GM21528 (cell line): Measurements from ENCODE around the gene GYS1.

Source experiments
- ATAC-seq: cut with Tn5 transposase; IDR thresholded peaks from one replicate; pipeline ENCODE4 v1.9.1; 2021; ENCODE audit warnings: mild to moderate bottlenecking, moderate library complexity; ENCODE audit not compliant: unreplicated experiment, low FRiP score

GYS1 gene

GRCh38 chr19:48991011-48991609, 2.0 kb downstream of the GYS1 start:
- ATAC-seq = no peak

DNA sequence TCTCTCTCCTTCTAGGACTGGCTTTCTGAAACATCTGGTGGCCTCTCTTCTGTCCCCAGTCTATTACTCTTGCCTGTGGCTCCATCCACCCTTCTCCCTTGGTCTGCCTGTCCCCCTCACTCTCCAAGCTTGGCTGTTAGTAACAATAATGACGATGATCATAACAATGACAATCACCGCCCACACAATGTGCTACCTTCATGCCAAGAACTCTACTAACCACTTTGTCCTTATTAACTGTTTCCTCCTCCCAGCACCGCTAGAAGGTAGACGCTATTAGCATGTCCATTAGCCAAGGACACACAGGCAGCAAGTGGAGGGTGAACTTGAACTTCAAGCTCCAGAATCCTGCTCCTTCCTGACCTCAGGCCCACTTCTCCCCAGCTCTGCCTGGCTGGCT, 2.7 kb downstream of the GYS1 start:
- no peak for ATAC-seq

DNA sequence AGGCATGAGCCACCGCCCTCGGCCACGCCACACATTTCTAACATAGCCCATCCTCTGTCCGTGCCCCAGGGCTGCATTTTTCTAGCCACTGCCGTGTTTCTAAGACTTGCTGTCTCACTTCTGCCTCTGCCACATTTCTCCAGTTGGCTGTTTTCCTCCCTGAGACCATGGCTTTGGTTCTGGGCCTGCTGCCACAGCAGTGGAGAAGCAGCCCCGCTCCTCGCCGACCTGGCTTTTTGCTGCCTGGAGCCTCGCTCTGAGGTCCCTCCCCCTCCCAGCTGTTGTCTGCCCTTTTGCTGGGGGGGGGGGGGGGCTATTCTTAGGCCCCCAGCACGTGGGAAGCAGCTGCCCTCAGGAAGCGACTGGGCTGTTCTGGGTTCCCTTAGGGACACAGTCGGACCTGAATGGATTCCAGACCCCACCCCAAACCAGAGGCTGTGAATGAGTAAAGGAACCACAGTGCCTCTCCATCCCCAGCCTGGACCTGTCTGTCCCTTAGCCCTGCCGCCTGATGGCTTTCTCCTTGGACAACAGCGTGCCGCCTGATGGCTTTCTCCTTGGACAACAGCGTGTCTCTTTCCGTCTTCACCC, 3.3 kb downstream of the GYS1 start:
- no peak for ATAC-seq

- ATAC-seq = no peak
Observed at GRCh38 chr19:48988860-48989259, 4.2 kb downstream of the GYS1 start.

- no peak for ATAC-seq
Observed at GRCh38 chr19:48988286-48988685, 4.8 kb downstream of the GYS1 start.

- ATAC-seq = no peak
Observed at GRCh38 chr19:48987323-48987722, 5.8 kb downstream of the GYS1 start.

DNA sequence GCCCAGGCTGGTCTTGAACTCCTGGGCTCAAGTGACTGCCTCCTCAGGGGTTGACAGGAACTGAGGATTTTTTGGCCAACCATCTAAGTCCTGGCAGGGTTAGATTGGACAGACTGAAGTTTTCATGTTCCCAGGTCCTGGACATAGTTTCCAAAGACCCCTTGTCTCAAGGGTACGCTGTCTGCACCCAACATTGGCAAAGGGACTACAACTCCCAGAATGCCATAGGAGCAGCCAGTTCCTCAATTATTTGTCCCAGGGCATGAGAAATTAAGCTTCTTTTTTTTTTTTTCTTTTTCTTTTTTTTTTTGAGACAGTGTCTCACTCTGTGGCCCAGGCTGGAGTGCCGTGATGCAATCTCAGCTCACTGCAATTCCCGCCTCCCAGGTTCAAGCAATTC, 6.9 kb downstream of the GYS1 start:
- no peak for ATAC-seq

DNA sequence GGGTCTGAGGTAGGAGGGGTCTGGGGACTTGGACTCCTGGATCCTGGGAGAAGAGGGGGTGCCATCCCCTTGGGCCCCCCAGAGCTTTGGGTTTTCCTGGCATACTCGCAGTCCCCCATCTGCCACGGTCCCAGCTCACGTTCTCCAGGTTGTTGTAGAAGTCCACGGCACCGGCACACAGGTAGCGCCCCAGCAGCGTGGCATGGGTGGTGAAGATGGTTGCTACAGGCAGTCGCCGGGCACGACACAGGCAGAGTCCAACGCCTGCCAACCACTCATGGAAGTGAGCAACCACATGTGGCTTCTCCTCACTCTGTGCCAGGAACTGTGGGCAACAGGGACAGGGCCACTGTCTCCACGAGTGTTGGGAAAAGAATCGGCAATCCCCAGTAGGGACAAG, 7.4 kb downstream of the GYS1 start:
- no peak for ATAC-seq

DNA sequence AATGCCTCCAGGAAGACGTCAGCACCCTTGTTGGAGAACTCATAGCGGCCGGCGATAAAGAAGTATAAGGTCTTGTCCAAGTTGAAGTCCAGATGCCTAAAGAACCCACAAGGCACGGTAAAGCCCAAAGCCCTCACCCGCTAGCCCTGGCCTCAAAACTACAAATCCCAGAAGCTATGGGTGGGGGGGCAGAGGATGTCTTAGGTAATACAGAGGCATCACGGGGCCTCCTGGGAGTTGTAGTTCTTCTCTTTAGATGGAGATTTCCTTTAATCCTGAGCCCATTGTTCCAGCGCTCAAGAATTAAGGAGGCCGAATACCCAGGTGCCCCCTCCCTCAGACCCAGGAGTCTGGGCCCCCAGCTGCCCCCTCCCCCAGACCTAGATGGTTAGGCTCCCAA, 10.8 kb downstream of the GYS1 start:
- no peak for ATAC-seq

DNA sequence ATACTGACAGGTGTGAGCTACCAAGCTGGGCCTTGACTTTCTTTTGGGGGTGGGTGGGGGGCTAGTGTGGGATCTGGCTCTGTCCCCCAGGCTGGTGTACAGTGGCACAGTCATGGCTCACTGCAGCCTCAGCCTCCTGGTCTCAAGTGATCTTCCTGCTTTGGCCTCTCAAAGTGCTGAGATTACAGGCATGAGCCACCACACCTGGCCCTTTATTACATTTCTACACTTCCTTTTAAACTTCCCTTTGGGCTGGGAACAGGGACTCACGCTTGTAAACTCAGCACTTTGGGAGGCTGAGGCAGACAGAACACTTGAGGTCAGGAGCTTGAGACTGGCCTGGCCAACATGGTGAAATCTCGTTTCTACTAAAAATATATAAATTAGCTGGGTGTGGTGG, 16.0 kb downstream of the GYS1 start:
- no peak for ATAC-seq

DNA sequence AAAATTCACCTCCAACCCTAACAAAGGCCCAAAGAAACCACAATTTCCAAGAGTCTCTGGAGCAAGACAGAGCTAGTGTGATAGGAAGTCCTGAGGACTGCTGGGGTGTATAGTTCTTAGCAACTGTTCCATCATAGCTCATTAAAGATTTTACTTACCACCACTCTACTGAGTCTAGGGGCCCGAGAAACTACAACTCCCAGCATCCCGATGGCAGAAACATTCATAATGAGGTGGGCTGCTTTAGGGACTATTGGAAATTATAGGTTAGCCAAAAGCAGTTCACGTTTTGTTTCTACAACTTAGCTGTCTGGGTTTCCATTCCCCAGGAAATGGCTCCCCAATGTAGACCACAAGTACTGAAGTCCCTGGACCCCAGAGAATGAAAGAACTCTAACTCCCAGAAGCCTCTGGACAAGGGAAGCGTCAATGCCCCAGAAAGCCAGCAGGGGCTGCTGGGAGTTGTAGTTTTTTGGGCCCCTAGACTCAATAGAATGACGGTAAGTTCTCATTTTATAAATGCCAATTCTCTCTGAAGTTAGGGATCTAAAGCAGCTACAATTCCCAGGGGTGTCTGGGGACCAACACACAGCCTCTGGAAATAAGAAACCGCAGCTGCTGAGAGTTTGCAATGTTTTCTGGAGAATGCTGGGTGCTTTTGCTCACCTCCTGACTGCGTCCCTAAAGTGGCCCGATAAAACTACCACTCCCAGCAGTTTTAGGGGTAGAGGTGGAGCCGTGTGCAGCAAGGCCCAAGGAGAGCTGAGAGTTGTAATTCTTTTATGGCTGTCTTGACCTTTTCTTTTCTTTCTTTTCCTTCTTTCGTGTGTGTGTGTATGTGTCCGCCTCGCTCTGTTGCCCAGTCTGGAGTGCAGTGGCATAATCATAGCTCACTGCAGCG, 16.9 kb downstream of the GYS1 start:
- ATAC-seq = no peak

- ATAC-seq = no peak
Observed at GRCh38 chr19:48970923-48971395, 22.1 kb downstream of the GYS1 start.

GRCh38 chr19:48970139-48970766, 22.9 kb downstream of the GYS1 start:
- no peak for ATAC-seq

- ATAC-seq = no peak
Observed at GRCh38 chr19:48969276-48970138, 23.6 kb downstream of the GYS1 start.

DNA sequence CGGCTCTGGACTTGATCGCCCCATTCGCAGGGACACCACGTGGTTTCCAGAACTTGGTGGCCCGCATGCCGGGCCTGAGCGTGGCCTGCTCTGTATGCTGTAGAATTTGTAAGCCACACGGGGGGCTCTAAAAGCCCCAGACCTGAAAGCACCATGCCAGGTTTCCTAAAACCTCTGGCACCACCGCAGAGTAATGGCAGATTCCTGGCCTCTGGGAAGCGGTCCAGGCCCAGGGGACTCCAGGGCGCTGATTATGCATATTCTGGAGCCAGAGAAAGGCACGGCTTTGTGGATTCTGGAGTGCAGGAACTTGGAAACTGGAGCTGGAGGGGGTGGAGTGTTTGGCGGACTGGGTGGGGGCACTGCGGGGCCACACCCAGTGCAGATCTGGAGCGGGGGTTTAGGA, 24.3 kb downstream of the GYS1 start:
- no peak for ATAC-seq

DNA sequence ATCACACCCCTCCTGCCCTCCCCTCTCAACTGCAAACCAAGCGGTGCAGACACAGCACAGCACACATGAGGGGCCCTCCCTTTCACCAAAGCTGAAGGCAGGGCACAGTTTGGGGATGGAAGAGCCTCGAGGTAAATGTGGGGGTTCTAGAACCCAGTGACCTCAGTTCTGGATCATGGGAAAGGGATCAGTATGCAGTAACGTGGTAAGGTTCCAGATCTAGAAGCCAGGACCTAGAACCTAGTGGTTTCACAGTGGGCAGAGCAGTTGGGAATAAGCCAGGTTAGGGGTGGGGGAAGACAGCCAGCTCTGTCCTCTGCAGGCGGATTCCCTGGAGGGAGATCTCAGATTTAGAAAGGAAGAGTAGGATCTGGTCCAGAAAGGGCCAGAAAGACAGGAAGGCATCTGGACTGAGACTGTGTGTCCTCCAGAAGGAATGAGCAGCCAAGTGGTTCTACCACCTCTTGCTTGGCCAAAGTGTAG, 24.9 kb downstream of the GYS1 start:
- ATAC-seq = no peak

GRCh38 chr19:48967346-48968178, 25.5 kb downstream of the GYS1 start:
- ATAC-seq = no peak

GRCh38 chr19:48966541-48967345, 26.4 kb downstream of the GYS1 start:
- no peak for ATAC-seq
